ENCODE measurements around the gene JDP2.

Gene JDP2

DNA sequence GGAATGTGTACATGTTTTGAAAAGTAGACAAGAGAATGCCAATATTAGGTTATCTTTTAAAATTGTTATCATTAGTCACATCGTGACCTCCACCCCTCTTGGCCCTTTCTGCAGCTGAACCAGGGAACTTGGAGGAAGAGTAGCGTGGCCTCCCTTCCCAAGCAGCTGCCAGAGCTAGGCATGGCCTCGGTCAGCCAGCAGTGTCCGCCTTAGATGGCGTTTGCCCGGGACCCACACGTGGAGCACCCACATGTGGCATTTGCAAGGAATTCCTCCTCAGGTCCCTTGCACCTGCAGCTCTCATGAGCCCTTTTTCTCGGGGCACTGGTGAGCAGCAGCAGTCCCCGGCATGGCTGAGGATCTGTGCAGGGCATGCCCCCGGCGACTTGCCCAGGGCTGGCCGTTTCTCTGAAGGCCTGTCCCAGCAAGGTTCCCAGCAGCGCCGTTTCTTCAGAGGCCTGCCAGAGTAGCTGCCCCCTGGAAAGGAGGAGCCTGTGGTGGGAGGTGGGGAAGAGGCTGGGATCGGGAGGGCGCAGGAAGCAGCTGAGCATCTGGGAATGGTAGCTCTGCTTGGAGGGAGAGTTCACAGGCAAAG lies 10.8 kb downstream of the JDP2 start:
- no peak for DNase-seq

DNA sequence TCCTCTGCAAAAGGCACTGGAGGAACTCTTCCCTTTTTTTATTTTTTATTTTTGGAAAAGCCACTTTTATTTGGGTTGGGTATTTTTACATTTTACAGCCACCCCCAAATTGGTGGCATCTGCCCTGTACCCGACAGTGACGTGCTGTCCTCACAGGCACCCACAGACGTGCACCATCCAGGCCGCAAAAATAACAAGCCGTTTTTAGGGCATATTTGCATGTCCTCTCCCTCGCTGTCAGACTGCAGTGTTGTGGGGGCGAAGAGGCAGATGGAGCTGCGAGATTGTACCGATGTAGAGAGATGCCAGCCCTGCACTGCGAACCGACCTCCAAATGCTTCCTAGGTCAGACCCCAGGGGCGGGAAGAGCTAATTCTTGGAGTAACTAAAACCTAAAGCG lies 12.2 kb downstream of the JDP2 start:
- DNase-seq = no peak

DNA sequence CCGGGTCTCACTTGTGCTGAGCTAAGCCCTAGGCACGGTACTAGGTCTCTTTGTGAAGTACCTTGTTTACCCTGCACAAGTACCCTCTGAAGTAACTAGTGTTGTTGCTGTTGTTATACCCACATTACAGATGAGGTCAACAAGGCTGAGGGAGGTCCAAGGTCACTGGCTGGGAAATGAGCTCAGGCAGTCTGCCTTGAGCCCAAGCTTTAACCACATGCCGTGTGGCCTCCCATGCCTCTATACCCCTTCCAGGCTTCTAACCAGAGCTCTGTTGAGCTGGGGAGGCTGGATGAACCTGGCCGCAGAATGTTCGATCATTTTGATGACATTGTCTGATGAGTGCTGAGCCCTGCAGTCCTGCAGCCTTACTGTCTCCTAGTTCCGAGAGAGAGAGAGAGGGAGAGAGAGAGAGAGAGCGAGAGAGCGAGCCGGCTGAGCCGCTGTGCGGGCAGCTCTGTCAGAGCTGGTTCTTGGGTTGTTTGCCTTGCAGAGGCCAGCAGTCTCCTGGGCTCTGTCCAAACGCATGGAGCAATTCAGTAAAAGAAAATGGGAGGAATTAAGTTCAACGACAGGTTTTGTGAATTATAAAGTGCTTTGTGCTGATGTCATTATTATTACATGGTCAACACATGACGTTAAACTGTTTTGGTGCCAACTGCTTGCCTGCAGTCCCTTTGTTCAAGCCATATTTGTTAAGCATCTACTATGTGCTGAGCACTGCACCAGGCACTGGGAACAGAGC lies 13.1 kb downstream of the JDP2 start:
- no peak for DNase-seq

DNA sequence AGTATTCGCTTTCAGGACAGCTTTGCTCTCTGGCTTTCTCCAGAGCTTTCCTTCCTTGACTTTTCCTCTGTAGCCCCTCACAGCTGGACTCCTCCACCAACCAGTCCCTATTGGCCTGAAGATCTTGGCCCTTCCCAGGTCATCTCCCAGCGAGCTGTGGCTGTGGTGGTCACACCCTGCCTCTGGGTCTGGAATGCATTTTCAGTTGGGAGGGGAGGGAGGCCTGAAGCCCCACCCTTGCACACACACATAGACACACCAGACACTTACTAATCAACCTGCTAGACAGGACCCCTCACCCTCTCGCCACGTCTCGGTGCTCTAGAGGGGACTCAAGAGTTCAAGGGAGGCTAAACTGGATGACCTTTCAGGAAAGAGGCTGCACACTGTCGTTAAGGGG lies 13.9 kb downstream of the JDP2 start:
- no peak for DNase-seq

DNA sequence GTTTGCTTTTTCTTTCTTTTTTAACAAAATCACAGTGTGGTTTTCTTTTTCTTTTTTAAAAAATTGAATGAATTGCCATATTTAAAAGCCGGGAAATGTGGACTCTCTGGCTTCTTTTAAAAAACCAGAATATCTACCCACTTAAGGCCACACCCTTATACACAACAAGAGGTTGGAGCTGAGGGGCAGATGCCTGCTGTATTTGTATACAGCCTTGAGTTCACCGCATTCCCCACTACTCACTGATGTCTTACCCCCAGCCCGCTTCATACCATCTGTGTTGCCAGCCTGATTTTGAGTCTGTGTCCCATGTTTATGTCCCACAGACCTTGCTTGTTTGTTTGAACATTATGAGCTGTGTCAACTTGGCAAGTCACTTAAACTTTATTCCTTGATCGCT lies 14.3 kb downstream of the JDP2 start:
- no peak for DNase-seq

DNA sequence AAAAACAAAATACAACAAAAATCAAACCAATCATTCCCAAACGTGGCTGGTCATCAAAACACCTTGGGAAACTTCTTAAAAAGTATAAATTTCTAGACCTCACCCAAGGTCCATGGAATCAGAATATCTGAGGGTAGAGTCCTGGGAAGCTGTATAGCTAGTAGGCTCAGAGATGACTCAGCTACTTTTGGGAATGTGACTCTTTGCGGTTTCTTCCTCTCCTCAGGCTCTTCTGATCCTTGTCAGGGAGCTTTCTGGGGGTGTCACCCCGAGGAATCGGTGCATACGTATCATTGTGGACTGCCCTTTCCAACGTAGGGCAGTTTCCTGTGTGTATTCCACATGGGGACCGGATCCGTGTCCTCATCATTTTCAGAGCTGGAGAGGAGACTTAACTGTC lies 14.8 kb downstream of the JDP2 start:
- DNase-seq = no peak

DNA sequence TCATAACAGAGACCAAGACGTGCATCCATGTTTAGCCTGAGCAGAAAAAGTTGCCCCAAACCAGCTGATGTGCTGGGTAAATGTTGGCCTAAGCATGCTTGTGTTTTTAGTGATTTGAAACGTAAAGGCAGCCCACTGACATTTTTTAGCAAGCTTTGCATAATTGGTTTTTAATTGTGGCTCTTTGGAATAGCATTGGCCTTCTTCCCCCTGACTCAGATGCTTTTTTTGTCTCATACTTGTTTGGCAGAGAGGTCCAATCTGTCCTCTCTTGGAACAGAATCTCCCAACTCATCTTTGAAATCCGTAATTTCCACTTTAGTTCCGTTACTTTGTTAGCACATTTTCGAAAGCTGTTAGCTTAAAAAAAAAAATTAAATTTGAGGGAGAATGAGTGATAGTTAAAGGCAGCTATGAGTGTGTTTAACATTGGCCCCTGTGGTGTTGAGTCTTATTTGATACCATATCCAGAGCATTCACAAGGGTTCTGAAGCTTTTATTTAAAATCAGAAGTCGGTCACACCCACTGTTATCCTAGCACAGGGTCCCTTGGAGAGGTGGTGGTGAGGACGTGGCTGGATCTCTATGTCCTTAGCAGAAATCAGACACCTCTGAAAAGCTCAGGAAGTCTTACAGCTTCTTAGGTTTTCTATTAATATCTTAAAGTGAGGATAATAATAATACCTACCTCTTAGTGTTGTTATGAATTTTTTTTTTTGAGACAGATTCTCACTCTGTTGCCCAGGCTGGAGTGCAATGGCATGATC lies 15.6 kb downstream of the JDP2 start:
- DNase-seq = no peak

DNA sequence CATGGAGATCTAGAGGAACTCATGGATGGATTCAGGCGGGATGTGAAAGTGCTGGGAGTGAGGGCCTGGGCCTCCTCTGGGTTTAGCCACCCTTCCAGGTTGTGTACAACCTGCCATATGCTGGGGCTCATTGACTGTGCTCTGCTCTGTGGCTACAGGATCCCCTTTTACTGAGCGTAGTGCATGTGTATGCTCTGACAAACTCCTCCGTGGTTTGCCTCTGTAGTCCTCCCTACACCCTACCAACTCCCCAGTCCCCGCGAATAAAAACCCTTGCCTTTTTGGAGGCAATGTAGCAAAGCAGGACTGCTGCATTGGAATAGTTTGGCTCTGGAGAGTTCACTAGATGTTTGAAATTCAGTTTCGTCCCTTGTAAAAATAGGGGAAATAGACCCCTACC lies 17.4 kb downstream of the JDP2 start:
- DNase-seq = no peak

DNA sequence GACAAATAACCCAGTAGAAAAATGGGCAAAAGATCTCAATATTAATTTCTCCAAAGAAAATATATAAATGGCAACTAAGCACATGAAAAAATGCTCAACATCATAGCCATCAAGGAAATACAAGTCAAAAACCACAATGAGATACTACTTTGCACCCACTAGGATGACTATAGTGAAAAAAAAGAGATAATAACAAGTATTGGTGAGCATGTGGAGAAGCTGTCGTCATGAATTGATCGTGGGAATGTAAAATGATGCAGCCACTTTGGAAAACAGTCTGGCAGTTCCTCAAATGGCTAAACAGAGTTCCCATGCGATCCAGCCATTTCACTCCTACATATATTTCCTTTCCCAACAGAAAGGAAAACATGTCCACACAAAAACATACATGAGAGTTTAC lies 18.1 kb downstream of the JDP2 start:
- no peak for DNase-seq

DNA sequence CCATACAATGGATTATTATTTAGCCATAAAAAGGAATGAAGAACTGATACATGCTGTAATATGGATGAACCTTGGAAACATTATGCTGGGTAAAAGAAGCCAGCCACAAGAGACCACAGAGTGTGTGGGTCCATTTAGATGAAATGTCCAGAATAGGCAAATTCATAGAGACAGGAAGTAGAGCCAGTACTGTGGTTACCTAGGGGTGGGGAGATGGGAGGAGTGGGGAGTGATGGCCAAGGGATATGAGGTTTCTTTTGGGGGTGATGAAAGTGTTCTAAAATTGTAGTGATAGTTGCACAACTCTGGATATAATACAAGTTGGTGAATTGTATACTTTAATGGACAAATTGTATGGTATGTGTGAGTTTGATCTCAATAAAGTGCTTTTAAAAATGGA lies 18.6 kb downstream of the JDP2 start:
- no peak for DNase-seq

DNA sequence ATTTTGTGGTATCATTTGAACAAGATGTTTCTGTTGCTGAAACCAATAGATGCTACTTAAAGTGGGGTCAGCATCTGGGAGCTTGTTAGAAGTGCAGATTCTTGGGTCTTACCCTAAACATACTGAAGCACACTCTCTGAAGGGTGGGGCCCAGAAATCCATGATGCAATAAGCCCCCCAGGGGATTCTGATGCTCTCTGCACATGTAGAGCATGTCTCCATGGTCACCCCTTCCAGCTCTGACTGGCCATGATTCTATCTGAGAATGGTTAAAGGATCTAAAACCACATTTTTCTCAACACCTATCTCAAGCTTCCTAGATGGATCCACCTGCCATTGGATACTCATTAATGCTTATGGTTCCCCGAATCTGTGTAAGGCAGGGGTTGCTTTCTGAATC lies 20.4 kb downstream of the JDP2 start:
- DNase-seq = no peak

DNA sequence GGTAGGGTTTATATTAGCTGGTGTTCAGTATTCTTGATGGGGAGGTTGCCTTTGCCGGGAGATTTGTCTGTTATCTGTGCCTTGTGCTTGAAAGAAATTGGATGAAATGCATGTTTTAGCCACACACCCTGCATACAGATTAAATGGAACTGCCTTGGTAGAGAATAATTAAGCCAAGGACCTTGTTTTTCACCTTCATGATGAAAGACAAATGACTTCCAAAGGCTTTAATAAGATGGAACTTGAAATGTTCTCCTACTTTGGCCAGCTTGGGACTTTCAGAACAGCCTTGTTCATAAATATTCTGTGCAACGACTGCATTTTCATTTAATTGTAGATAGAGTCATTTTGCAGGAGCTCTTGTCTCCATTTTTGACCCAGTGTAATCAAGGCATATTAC lies 21.2 kb downstream of the JDP2 start:
- no peak for DNase-seq

DNA sequence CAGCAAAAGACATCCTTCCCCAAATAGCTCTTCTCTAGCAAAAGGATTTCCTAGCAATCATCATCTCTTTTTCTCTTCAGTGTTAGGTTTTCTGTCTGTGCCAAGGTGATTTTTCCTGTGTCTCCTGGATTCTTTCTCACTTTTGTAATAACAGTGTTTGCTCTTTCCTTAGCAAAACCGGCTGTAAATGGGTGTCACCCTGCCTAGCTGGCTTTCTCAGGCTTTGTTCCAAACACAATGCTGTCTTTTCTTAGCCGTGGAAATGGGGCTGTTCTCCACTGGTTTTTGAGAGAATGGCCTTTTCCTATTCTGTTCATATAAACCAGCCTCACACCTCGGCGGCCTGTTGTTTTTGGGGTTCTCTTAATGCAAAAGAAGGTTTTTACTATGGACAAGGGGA lies 21.9 kb downstream of the JDP2 start:
- DNase-seq = no peak

DNA sequence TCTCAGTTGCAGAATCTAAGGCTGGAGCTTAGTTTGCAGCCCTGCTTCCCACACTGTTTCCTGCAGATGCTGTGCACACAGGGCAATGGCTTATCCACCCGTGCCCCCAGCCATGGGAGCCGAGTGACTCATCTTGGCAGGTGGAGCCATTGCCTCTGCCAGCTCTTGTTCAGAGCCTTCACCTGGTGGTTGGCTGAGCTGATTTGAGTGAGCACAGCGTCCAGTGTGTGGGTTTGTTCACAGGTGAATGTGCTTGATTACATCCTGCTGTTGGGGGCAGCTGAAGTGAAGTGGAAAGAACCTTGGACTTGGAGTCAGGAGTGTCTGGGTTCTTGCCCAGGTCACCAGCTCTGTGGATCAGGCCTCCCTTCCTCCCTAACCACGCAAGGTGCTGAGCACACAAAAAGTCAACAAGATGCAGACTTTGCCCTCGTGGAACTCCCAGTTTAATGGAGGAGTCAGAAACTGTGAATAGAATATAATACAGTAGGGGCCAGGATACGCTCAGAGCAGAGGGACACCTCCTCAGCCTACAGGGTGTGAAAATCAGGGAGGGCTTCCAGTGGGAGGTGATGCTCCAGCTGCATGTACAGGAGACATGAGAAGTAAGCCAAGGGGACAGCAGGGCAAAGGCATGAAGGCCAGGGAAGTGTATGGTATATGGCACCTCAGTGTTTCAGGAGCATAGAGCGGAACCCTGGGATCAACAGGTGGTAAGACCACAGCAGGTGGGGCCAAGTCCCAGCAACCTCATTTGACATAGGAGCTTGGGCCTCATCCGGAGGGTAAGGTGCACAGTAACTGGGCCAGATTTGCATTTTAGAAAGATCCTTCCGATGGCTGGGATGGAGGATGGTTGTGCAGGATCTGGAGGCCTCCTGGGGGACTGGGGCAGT lies 22.8 kb downstream of the JDP2 start:
- no peak for DNase-seq

DNA sequence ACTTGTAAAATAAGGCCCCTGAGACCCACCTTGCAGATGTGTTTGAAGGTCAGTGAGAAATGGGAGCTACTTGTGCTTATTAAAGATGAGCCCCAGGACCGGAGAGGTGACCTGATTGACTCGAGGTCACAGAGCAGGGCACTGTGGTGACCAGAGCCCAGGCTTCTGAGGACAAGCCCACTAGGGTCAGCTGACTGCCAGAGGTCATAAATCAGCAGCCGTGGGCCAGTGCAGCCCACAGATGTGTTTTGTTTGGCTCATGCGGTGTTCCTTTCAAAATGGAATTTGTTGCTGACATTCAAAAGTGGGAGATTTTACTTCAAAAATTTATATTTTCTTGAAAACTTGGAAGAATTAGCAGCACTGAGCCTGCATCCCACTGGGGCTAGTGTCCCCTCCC lies 24.5 kb downstream of the JDP2 start:
- no peak for DNase-seq

DNA sequence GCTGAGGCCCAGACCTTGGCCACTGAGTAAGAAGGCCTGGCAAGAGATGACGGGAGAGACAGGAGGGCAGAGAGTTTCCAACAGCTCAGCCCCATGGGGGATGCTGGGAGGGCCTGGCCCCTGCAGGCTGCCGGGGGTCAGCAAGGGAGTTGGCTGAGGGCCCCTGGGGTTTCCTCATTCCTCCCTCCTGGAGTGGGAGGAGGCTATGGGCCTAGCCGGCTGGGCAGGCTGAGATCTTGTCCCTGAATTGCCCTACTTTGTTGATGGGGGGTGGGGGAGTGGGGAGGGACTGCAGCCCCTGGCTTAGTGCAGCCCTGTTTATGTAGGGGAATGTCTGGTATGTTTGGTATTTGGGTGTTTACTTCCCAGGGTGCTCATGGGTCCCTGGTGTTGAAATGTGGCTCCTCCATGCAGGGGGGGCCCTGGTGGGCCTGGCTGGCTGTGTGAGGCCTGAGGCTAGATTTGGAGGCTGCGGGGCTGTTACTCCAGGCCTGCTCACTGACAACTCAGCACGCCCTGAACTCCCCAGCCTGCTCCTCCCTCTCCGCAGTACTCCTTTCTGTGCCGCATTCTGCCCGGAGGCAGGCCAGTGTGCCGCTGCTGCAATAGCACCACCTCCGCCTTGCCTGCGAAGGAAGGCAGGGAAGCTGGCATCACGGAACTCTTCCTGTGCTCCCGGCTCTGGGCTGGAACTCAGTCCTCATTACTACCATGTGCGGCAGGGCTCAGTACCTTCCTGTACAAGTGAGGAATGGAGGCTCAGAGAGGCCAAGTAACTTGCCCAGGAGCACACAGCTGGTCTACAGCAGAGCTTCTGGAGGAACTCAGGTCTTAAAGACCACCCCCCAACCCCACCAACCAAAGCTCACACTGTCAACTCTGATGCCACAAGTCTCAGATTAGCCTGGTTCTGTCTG lies 25.3 kb downstream of the JDP2 start:
- no peak for DNase-seq

DNA sequence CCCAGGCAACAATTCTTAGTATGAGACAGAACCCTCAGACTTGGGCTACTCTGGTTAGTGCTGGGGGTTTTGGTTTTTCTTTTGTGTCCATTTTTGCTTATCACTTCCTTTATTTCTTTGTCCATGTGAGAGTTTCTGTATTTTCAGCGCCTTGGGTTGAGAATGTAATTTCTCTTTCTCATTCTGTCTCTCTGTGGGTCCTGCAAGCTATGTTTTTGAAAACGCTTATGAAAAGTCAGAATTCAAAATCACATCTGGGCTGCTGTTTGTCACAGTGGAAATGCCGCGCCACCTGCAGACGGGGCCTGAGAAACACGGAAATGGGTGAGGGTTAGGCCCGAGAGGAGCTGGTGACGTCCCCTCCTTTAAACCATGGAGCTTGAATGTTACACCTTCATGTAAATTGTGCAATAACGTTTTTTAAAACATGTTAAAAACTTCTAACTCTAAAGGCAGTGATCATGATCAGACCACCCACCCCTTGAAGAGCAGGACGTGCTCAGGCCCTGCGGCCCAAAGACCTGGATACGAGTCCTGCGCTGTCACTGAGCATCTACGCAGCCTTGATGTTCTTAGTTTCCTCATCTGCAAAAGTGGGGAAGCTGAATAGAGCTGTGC lies 26.1 kb downstream of the JDP2 start:
- no peak for DNase-seq

DNA sequence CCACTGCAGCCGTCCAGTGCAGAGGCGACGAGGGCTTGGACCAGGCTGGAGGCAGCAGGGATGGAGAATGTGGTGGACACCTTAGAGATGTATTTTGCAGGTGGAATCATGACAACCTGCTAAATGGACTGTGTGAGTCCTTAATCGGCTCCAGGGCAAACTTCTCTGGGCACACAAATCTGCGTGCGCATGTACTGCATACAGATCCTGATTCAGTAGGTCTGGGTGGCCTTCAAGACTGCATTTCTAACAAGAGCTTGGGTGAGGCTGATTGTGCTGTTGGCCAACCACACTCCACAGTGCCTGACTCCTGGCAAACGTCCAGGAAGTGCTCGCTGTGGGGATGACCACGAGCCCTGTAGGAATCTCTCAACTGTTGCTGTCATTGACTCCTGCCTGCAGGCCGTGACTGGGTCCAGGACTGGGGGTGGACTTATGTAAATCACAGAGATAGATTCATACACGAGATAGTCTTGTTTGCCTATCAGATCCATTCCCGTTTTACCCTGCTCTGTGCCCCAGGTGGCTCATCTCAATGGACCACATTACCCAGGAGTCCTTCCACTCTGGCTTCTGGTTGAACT lies 27.2 kb downstream of the JDP2 start:
- no peak for DNase-seq

DNA sequence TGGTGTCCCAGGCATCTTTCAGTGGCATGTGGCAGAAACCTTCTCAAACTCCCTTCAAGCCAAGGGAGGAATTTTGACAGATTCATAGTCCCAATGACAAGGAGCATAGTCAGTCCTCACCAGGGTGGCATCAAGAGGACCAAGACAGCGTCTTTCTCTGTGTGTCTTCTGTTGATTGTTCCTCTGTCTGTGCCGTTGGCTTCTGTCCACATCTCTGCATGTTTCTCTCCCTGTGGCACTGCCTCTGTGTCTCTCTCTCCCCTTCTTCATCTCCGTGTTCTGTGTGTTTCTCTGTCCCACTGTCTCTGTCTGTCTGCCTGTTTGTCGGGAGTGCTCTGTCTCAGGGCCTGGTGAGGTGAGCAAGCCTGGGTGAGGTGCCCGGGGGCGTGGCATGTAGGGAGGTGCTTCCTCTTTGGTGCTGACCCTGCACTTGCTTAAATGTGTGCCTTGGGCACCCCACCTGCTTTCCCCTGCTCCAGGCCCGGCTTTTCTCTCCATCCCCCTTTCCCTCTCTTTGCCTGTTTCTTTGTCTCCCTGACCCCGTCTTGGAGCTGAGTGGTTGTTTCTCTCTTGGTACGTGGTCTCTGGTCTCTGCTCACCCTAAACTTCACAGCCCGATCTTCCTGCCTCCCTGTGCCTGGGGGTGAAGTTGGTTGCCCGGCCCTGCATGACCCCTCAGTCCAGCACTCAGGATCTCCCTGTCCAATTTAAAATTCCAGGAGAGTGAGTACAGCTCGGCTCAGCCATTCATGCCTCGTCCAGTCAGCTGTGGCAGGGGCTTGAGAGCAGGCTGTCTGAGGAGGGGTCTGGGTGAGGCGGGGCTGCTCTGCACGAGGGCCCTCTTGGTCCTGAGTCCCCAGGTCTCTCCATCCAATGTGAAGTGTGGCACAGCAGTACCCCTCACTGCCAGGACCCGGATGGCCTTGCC lies 28.5 kb downstream of the JDP2 start:
- DNase-seq = no peak

DNA sequence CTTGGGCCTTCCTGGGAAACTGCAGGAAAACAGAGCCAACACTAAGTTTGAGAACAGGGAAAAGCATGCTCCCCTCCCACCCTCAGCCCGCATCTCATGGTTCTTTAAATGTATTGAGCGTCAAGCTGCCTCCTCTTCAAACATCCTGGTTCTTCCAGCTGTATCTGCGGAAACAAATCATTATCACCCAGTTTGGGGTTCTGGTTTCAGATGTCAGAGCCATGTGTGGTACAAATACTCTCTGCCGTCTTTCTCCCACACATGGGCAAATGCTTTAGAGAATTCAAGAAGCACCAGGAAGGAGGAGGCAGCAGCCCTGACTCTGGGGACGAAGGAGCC lies 29.1 kb downstream of the JDP2 start:
- DNase-seq = no peak
